GM12878 (cell line): Measurements from ENCODE around the gene RET. TPM values are rescaled to one million over a fixed set of nuclear protein-coding genes. Genes with fewer than 3 reads are reported as not detected.

Experiments
- ESRRA ChIP-seq: IDR thresholded peaks from 2 replicates; pipeline ENCODE4 v1.6.1; 2012; ENCODE audit warnings: mild to moderate bottlenecking, low read length, improper control_type of control experiment
- PAX8 ChIP-seq: fragments of 450-650 bp; IDR thresholded peaks from 2 replicates; pipeline ENCODE4 v1.6.1; 2017; ENCODE audit warnings: mild to moderate bottlenecking, moderate library complexity
- SREBF2 ChIP-seq: IDR thresholded peaks from 2 replicates; pipeline ENCODE4 v1.6.1; 2012; ENCODE audit warnings: mild to moderate bottlenecking, low read length
- TARDBP ChIP-seq: IDR thresholded peaks from 2 replicates; pipeline ENCODE4 v1.6.1; 2016; ENCODE audit warnings: borderline replicate concordance
- polyA plus RNA-seq, 11 experiments: library from polyadenylated mRNA; depleted of rRNA in 4 of 11; unstranded in 6 of 11; stranded (reverse) in 5 of 11; fragments of >200 nt; fragmentation: Nextera tagmentation in 4 of 11; fragmentation: Illumina TruSeq in 1 of 11; extraction: Ambion mirVana in 4 of 11; extraction: Trizol in 1 of 11; gene quantifications; 1 replicate in 1 of 11; 2 replicates in 10 of 11; pipeline versions ENCODE4 v1.2.1 to v1.2.3, GENCODE V29; 2011 to 2016; ENCODE audit warnings: inconsistent platforms in 2 of 11, missing spikeins in 2 of 11, low read depth in 1 of 11
- total RNA-seq, 4 experiments: library from RNA; depleted of rRNA in 3 of 4; stranded (reverse); fragments of >200 nt in 3 of 4; fragmentation: Illumina TruSeq in 1 of 4; extraction: Trizol in 1 of 4; gene quantifications; 2 replicates each; pipeline versions ENCODE4 v1.2.1 to v1.2.3, GENCODE V29; 2013 to 2021
- TF ChIP-seq, protein P1 (sequence below): IDR thresholded peaks from 2 replicates; pipeline ENCODE4 v1.6.1; 2012; ENCODE audit warnings: improper control_type of control experiment, low read depth, low read length; ENCODE audit not compliant: insufficient replicate concordance
- TF ChIP-seq, protein P2 (sequence below): fragments of 450-650 bp; IDR thresholded peaks from 2 replicates; pipeline ENCODE4 v1.6.1; 2017; ENCODE audit warnings: borderline replicate concordance

Gene RET
- total and polyA plus RNA-seq, 10 of the 15 experiments (the other 5 are each of a cell fraction or from before 2014, with no cell fraction given) = not detected

DNA sequence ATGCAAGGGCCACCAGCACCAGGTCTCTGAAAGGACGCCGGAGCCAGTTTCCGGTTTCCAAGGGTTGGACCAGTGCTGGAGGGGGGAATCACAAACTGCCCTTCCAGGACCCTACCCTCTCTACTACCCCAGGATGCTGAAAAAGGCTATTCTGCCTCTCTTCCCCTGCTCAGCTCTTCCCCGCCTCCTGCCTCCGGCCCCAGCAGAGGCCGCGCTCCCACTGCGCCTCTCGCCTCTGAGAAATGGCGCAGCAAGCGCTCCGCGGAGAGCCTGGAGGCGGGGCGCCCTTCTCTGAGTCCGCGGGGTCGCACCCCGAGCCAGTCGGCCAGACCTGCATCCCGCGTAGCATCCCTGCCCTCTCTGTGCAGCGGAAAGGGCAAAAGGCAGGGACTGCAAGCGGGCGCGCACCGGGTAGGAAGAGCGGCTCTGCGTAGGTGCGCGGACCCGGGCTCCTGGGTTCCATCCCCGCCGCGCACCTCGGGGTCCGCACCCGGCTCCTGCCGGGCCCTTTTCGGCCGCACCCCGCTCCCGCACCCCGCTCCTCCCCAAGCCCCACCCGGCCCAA is 476 bp upstream of the RET start (continued):
- TF ChIP-seq, protein P1, sequence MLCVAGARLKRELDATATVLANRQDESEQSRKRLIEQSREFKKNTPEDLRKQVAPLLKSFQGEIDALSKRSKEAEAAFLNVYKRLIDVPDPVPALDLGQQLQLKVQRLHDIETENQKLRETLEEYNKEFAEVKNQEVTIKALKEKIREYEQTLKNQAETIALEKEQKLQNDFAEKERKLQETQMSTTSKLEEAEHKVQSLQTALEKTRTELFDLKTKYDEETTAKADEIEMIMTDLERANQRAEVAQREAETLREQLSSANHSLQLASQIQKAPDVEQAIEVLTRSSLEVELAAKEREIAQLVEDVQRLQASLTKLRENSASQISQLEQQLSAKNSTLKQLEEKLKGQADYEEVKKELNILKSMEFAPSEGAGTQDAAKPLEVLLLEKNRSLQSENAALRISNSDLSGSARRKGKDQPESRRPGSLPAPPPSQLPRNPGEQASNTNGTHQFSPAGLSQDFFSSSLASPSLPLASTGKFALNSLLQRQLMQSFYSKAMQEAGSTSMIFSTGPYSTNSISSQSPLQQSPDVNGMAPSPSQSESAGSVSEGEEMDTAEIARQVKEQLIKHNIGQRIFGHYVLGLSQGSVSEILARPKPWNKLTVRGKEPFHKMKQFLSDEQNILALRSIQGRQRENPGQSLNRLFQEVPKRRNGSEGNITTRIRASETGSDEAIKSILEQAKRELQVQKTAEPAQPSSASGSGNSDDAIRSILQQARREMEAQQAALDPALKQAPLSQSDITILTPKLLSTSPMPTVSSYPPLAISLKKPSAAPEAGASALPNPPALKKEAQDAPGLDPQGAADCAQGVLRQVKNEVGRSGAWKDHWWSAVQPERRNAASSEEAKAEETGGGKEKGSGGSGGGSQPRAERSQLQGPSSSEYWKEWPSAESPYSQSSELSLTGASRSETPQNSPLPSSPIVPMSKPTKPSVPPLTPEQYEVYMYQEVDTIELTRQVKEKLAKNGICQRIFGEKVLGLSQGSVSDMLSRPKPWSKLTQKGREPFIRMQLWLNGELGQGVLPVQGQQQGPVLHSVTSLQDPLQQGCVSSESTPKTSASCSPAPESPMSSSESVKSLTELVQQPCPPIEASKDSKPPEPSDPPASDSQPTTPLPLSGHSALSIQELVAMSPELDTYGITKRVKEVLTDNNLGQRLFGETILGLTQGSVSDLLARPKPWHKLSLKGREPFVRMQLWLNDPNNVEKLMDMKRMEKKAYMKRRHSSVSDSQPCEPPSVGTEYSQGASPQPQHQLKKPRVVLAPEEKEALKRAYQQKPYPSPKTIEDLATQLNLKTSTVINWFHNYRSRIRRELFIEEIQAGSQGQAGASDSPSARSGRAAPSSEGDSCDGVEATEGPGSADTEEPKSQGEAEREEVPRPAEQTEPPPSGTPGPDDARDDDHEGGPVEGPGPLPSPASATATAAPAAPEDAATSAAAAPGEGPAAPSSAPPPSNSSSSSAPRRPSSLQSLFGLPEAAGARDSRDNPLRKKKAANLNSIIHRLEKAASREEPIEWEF = no peak
- TF ChIP-seq, protein P2, sequence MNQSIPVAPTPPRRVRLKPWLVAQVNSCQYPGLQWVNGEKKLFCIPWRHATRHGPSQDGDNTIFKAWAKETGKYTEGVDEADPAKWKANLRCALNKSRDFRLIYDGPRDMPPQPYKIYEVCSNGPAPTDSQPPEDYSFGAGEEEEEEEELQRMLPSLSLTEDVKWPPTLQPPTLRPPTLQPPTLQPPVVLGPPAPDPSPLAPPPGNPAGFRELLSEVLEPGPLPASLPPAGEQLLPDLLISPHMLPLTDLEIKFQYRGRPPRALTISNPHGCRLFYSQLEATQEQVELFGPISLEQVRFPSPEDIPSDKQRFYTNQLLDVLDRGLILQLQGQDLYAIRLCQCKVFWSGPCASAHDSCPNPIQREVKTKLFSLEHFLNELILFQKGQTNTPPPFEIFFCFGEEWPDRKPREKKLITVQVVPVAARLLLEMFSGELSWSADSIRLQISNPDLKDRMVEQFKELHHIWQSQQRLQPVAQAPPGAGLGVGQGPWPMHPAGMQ = no peak
- no peak for TF ChIP-seq SREBF2
- TF ChIP-seq PAX8 = no peak
- TF ChIP-seq ESRRA = no peak
- no peak for TF ChIP-seq TARDBP
